Osteoblast (primary cell): ENCODE measurements around the gene ZBED5. TPM values are rescaled to one million over a fixed set of nuclear protein-coding genes. Genes with fewer than 3 reads are reported as not detected.
"Not testable (repeated sequence)": the region's sequence is repeated elsewhere in the genome, so short reads cannot be mapped to it uniquely, and the experiment has no call there.

Source experiments
- DNase-seq: peaks from one replicate; pipeline ENCODE4 v3.0.0; 2011; ENCODE audit warnings: low spot score, mixed read lengths; ENCODE audit not compliant: insufficient read length; ENCODE audit errors: missing footprints
- H2AFZ ChIP-seq: 2 replicates; pipeline ENCODE4 v1.6.0; 2011; ENCODE audit warnings: mild to moderate bottlenecking, low read length
- H3K27ac ChIP-seq: 2 replicates; pipeline ENCODE4 v1.5.1; 2011; ENCODE audit warnings: mild to moderate bottlenecking, low read depth, low read length, moderate library complexity
- H3K27me3 ChIP-seq: 2 replicates; pipeline ENCODE4 v1.6.0; 2012; ENCODE audit warnings: mild to moderate bottlenecking, control low read depth, inconsistent platforms, low read length, moderate library complexity; ENCODE audit not compliant: insufficient read depth
- H3K36me3 ChIP-seq: 2 replicates; pipeline ENCODE4 v1.5.1; 2011; ENCODE audit warnings: mild to moderate bottlenecking, low read length, control low read depth, moderate library complexity; ENCODE audit not compliant: insufficient read depth
- H3K4me1 ChIP-seq: 2 replicates; pipeline ENCODE4 v1.5.1; 2011; ENCODE audit warnings: mild to moderate bottlenecking, low read length, control low read depth, moderate library complexity; ENCODE audit not compliant: insufficient read depth
- H3K4me2 ChIP-seq: 2 replicates; pipeline ENCODE4 v1.6.0; 2011; ENCODE audit warnings: mild to moderate bottlenecking, low read length; ENCODE audit not compliant: insufficient read depth
- H3K4me3 ChIP-seq: fragments of 200-600 bp; sonication (generic); 3 replicates; pipeline ENCODE4 v1.5.1; 2012; ENCODE audit warnings: mild to moderate bottlenecking, low read length, inconsistent platforms; ENCODE audit not compliant: insufficient read depth
- H3K79me2 ChIP-seq: 2 replicates; pipeline ENCODE4 v1.6.0; 2012; ENCODE audit warnings: mild to moderate bottlenecking, low read length, control low read depth, inconsistent platforms; ENCODE audit not compliant: insufficient read depth
- H3K9me3 ChIP-seq: 2 replicates; pipeline ENCODE4 v1.5.1; 2011; ENCODE audit warnings: low read depth, low read length, control low read depth
- H4K20me1 ChIP-seq: 2 replicates; pipeline ENCODE4 v1.6.0; 2012; ENCODE audit warnings: mild to moderate bottlenecking, low read length, control low read depth; ENCODE audit not compliant: insufficient read depth
- total RNA-seq: library from RNA; depleted of rRNA; stranded (reverse); fragments of >200 nt; gene quantifications from 2 replicates; pipeline ENCODE4 v1.2.3, GENCODE V29; 2012
- TF ChIP-seq, protein P1 (sequence below): IDR thresholded peaks from 2 replicates; pipeline ENCODE4 v1.5.1; 2011; ENCODE audit warnings: mild to moderate bottlenecking, low read depth, low read length, moderate library complexity; ENCODE audit errors: extremely low read depth

The ZBED5 gene
- total RNA-seq, 1 donor: 29.7 TPM

DNA sequence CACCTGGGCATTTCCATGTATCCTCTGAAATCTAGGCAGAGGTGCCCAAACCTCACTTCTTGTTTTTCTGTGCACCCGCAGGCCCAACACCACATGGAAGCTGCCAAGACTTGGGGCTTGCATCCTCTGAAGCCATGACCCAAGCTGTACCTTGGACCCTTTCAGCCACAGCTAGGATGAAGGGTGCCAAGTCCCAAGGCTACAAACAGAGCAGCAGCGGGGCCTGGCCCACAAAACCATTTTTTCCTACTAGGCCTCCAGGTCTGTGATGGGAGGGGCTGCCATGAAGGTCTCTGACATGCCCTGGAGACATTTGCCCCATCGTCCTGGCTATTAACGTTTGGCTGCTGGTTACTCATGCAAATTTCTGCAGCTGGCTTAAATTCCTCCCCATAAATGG lies 28.7 kb downstream of the ZBED5 start:
- Histone ChIP-seq H4K20me1 (no peaks in the 10 kb centered on the region), H2AFZ (no peak overlapping the region)
- TF ChIP-seq, protein P1, sequence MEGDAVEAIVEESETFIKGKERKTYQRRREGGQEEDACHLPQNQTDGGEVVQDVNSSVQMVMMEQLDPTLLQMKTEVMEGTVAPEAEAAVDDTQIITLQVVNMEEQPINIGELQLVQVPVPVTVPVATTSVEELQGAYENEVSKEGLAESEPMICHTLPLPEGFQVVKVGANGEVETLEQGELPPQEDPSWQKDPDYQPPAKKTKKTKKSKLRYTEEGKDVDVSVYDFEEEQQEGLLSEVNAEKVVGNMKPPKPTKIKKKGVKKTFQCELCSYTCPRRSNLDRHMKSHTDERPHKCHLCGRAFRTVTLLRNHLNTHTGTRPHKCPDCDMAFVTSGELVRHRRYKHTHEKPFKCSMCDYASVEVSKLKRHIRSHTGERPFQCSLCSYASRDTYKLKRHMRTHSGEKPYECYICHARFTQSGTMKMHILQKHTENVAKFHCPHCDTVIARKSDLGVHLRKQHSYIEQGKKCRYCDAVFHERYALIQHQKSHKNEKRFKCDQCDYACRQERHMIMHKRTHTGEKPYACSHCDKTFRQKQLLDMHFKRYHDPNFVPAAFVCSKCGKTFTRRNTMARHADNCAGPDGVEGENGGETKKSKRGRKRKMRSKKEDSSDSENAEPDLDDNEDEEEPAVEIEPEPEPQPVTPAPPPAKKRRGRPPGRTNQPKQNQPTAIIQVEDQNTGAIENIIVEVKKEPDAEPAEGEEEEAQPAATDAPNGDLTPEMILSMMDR: no peak

DNA sequence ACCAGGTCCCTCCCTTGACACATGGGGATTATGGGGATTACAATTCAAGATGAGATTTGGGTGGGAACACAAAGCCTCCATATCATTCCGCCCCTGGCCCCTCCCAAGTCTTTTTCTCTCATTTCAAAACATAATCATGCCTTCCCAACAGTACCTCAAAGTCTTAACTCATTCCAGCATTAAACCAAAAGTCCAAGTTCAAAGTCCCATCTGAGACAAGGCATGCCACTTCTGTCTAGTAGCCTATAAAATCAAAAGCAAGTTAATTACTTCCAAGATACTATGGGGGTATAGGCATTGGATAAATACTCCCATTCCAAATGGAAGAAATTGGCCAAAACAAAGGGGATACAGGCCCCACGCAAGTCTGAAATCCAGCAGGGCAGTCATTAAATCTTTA lies 29.5 kb downstream of the ZBED5 start:
- Histone ChIP-seq H3K4me2 (no peak overlapping the region), H3K27ac (no peak overlapping the region), H3K79me2 (no peaks in the 10 kb centered on the region), H3K9me3 (no peaks in the 10 kb centered on the region), H3K36me3 (no peaks in the 10 kb centered on the region), H4K20me1 (no peaks in the 10 kb centered on the region), H2AFZ (no peak overlapping the region), H3K4me3 (no peak overlapping the region), H3K4me1 (no peaks in the 10 kb centered on the region), H3K27me3 (no peaks in the 10 kb centered on the region)
- TF ChIP-seq, protein P1: no peak
- DNase-seq: no peak

More for the DNA sequence above, 28.7 kb downstream of the ZBED5 start:
- Histone ChIP-seq H3K36me3 (no peaks in the 10 kb centered on the region), H3K79me2 (no peaks in the 10 kb centered on the region), H3K9me3 (no peaks in the 10 kb centered on the region), H3K4me1 (no peaks in the 10 kb centered on the region), H3K4me3 (no peak overlapping the region), H3K27ac (no peak overlapping the region), H3K27me3 (no peaks in the 10 kb centered on the region), H3K4me2 (no peak overlapping the region)
- no peak for DNase-seq

DNA sequence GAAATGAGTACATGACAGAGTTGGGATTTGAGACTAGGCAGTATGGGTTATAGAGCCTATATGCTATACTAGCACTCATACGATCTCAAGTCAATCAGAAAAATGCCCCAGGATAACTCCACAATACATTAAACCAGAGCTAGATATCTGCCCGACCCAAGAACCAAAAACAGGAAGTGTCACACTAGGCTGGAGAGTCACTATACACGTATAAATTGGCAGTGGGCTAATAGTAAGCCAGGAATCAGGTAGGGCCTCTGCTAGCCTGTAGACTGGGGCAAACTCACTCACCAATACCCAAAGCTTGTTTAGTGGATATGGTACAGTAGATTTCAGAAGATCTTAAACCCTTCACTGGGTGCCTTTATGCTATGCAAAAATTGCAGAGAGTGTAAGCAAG lies 33.0 kb downstream of the ZBED5 start:
- H4K20me1 ChIP-seq: no peaks in the 10 kb centered on the region
- no peak overlapping the region for H3K27ac ChIP-seq
- H3K4me1 ChIP-seq: no peaks in the 10 kb centered on the region
- no peaks in the 10 kb centered on the region for H3K36me3 ChIP-seq
- H3K4me3 ChIP-seq: no peak overlapping the region
- H3K4me2 ChIP-seq: no peak overlapping the region
- DNase-seq: no peak
- no peaks in the 10 kb centered on the region for H3K27me3 ChIP-seq
- H3K9me3 ChIP-seq: no peaks in the 10 kb centered on the region
- TF ChIP-seq, protein P1: no peak
- no peak overlapping the region for H2AFZ ChIP-seq
- no peaks in the 10 kb centered on the region for H3K79me2 ChIP-seq

DNA sequence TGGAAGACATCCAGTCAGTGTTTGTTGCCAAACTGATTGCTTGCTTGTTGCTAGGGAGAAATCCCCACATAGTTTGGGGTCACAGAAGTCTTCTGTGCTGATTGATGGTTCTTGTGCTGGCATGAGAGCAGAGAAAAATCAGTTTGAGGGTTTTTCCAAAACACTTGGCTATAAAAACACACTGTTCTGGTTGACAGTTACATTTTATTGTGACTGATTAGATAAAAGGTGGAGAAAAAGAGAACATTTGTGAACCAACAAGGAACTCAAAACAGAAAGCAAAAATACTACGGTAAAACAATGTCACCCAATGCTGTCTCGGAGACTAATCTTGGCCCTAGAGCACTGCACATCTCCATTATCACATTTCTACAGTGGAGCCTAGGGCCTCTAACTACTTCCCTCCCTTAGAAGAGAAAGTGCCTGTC lies 34.7 kb downstream of the ZBED5 start:
- Histone ChIP-seq H3K27ac (no peak overlapping the region), H3K4me3 (no peak overlapping the region), H3K36me3 (no peaks in the 10 kb centered on the region), H3K79me2 (no peaks in the 10 kb centered on the region), H3K4me1 (peaks cover 5% of the 10 kb centered on the region), H3K9me3 (no peaks in the 10 kb centered on the region), H3K27me3 (no peaks in the 10 kb centered on the region), H3K4me2 (no peak overlapping the region), H2AFZ (no peak overlapping the region), H4K20me1 (no peaks in the 10 kb centered on the region)
- TF ChIP-seq, protein P1: no peak
- DNase-seq: no peak

DNA sequence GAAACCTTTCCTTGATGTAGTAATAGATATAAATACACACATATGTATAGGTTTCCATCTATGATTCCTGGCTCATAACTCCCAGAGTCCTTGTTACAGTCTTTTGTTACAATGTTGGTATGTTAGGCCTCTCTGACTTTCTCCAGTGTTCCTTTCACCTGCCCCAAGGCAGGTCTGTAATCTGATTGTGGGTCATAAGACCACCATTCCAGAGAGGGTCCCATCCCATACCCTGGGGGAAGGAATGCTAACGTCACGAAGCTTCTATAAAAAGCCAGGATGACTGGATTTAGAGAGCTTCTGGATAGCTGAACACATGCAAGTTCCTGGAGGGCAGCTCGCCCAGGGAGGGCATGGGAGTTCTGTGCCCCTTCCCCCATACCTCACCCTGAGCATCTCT lies 35.4 kb downstream of the ZBED5 start:
- not testable (repeated sequence) for H3K4me3 ChIP-seq, H2AFZ ChIP-seq, H3K36me3 ChIP-seq, H4K20me1 ChIP-seq, H3K27ac ChIP-seq, H3K79me2 ChIP-seq, DNase-seq, H3K27me3 ChIP-seq, H3K9me3 ChIP-seq, H3K4me2 ChIP-seq, H3K4me1 ChIP-seq
